Activated T-cell treated with anti-CD3 and anti-CD28 coated beads for 48 hours (primary cell): Measurements from ENCODE around the gene FARP1.
"Not testable (repeated sequence)": the region's sequence is repeated elsewhere in the genome, so short reads cannot be mapped to it uniquely, and the experiment has no call there.

Source experiments
- DNase-seq: peaks from one replicate; pipeline ENCODE4 v3.0.0-alpha.2; 2020; ENCODE audit warnings: low read depth

Gene FARP1

DNA sequence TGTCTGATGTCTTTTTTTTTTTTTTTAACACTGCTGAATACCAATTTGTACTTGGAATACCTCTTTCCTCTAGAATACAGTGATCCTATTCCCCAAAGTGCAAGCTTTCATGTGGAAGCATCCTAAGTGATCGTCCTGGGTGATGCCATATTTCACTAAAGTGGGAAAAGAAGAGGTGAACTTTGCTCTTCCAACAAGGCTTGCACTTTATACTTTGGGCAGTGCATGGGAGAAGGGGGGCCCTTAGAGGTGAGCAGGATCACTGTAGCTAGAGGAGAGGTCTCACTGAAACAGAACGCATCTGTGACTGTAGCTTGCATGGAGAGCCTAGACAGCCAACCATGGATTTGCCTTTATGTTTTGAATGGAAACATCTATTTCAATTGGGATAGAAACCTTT, 260.2 kb downstream of the FARP1 start:
- no peak for DNase-seq

DNA sequence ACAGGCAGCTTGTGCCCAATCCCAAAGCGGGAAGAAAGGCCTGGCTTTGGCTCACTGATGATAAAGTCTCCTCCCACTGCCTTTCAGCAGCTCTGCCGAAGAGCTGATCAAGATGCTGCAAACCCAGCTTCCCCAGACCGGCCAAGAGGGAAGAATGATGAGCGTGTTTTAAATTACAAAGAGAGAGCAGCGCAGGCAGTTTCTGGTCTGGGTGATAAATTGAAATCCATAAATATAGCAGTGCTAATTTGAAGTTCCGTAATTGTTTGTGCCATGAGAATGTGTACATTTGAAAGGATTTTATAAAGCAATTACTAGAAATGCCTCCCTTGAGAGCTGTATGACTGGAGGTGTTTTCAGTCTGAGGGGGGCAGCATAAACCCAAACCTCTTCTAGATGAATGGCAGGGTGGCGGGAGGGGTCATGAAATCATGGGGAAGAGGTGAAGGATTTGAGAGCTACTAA, 262.2 kb downstream of the FARP1 start:
- DNase-seq = no peak

DNA sequence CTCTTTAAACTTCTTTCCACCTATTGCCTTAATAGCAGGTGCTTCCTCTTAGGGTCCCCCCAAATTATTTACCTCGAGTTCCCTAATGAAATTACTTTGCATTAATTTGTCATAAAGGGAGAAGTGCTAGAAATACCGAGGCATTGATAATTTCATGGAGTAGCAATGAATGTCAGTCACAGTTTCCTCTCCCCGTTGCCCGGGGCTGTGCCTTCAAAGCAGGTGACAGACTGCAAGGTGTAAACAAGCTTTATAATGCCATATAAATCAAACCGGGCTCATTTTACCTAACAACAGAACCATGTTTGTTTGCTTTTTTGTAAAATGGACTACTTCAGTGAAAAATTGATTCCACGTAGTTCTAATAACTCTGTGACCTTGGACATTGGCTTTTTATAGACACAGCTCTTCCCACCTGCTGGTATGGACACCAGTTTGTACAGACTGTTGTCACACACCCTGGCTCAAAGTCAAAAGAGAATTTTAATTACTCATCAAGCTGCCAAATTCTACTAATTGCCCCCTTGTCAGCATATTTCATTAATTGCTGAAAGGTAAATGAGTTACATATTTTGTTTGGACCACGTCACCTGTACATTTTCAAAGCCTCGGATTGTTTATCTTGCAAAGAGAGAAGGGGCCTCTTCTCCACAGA, 262.9 kb downstream of the FARP1 start:
- no peak for DNase-seq

DNA sequence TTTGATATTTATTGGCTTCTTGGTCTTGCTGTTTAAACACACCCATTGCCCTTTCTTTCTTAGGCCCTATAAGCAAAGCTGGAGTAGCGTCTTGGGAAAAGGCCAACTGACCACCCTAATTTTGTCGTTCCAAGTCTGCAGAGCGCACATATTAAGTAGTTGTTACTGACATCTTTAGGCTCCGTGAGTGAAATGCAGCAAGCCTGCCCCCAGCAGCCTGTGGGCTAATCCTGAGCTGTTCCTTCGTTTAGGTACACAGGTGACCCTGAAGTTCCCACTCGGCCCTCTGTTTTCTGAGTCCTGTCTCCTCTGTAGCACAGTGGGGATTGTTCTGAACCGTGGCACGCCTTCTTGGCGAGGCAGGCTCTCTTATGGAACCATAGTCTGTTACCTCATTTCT, 263.5 kb downstream of the FARP1 start:
- DNase-seq = no peak

DNA sequence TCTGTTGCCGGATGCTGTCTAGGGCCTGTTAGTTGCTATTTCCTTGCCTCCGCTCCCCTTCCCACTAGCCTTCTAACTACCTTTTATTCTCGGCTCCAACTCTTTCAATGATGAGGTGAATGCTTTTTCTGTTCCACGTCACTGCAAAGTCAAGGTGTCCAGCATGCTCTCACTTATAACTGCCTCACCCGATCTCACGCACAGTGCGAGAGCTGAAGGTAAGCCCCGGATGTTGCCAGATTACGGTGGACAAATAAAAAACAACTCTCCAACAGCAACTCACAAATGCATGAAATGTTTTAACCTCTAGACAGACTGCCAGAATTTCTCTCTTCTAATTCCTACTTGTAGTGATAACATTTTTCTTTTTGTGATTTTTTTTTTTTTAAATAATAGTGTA, 264.1 kb downstream of the FARP1 start:
- no peak for DNase-seq

DNA sequence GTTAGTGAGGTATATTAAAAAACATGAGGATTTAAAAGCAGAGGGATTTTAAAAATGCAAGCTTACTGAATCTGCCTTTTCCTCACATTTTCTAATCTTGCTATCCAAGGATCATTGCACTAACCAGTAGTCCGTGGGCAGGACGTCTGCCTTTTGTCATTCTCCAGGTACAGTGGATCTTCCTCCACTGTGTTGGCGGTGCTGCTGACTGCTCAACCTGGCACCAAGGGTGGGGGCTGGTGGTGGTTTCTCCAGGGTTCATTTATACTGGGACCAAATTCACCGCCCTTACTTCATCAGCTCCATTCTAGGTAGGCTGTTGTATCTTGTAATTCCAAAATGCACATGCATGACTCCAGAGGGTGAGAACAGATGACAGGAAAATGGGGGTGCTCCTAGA, 264.7 kb downstream of the FARP1 start:
- DNase-seq = no peak

DNA sequence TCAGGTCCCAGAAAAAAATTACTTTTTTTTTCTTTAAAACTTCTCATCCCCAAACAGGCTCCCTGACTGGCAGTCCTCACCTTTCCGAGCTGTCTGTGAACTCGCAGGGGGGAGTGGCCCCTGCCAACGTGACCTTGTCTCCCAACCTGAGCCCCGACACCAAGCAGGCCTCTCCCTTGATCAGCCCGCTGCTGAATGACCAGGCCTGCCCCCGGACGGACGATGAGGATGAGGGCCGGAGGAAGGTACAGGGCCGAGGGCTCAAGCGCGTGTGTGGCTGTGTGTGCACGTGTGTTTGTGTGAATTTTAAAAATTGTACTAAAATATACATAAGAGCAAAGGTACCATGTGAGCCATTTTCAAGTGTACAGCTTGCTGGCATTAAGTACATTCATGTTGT, 266.4 kb downstream of the FARP1 start:
- no peak for DNase-seq

DNA sequence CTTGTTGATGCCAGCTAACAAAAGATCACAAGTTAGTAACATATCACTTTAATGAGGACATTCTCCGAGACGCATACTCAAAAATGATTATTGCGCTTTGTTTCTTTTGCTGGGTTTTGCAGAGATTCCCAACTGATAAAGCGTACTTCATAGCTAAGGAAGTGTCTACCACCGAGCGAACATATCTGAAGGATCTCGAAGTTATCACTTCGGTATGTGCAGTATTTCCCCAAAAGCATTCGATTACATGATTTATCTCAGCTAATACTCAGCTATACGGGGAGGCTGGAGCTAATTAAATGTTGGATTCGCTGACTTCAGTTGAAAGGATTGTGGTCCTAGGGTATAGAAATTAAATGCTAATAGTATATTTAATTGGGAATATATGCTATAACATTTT, 267.7 kb downstream of the FARP1 start:
- DNase-seq = no peak

DNA sequence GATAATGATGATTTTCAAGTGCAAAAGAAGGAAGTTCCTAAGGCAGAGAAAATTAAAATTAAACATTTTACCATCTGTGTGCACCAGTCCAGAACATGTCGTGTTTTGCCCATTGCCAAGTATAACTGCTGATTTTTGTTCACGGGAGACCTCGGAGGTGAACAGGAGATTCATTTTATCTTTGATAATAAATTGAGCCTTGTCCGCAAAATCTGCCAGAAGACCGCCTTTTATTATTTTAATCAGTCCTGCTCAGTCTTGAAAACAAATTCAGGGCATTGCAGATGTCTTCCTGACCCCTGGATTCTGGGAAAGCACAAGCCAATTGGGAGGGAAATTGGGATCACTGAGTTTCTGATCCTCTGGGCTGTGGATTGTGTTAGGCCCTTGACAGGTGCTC, 268.1 kb downstream of the FARP1 start:
- no peak for DNase-seq

DNA sequence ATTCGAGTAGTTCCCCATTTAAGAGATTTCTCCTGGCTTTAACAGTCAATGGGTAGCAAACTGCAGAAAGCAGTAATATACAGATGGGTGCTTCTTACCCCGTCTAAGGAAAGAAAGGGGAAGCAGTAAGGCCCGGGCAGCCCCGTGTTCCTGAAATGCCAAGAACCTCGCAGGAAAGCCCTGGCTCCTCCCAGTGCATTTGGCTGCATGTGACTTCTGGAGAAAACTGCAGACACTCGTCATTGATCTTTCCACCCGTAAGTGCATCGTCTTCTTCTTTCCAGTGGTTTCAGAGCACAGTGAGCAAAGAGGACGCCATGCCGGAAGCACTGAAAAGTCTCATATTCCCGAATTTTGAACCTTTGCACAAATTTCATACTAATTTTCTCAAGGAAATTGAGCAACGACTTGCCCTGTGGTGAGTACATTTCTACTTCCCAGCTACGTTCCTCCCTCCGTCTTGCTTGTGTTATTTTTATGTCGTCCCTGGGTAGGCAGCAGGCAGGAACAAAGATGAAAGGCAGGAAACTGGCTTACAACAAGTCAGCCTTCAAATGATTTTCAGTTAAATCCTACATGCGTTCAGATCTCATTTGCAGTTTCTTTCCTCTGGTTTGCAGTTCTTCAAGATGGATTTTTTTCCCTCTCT, 268.8 kb downstream of the FARP1 start:
- DNase-seq = no peak

DNA sequence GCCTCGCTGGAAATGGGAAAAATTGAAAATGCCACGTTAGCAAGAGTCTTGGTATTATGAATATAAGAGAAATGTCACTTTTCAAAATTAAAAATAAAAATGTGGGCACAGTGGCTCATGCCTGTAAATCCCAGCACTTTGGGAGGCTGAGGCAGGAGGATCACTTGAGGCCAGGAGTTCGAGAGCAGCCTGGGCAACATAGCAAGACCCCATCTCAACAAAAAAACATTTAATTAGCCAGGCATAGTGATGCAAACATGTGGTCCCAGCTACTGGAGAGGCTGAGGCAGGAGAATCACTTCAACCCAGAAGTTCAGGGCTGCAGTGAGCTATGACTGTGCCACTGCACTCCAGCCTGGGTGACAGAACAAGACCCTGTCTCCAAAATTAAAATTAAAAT, 270.4 kb downstream of the FARP1 start:
- DNase-seq = not testable (repeated sequence)

DNA sequence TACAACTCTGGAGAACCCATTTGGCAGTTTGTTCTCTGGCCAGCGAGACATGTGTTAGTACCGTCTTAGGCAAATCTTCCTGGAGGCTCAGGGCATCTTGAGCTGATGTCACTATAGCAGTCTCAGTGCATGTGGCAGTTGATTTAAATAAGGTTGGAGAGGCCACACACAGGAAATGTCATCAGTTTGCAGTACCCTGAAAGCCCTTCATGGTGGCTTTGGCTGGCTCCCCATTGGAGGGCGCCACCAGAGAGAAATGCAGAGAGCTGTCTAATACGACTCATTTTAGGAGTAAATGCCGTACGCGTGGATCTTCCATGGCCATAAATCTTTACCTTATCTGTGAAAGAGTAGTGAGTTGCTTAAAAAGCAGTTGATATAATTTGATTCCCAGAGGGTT, 270.9 kb downstream of the FARP1 start:
- DNase-seq = no peak

DNA sequence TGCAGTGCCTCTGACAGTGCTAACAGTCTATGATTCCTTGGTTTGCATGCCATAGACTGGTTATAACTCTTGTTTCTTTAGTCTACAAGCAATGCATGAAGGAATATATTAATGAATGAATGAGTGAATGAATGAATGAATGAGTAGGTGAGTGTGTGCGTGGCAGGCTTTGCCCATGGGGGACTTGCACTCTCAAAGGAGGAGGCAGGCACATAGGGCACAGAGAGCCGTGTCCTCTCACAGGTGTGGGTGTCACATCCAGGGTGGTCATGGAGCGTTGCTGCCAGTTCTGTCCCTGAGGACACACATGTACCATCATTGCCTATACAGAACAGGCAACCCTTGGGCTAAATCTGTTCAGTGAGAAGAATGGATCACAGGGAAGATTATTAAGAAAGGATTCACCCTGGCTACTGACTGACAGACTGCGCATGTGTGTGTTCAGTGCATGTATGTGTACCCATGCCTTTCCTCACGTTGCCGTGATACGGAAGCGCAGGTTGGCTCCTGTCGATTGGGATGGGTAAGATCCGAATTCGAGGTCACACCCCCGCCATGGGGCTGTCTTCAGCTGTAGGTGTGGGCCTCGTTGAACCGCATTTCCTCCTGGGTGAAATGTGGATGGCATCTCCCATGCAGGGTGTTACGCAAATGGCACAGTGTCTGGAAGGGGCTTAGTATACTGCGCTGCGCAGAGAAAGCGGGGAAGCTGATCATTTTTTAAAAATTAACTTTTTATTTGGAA, 272.6 kb downstream of the FARP1 start:
- no peak for DNase-seq

DNA sequence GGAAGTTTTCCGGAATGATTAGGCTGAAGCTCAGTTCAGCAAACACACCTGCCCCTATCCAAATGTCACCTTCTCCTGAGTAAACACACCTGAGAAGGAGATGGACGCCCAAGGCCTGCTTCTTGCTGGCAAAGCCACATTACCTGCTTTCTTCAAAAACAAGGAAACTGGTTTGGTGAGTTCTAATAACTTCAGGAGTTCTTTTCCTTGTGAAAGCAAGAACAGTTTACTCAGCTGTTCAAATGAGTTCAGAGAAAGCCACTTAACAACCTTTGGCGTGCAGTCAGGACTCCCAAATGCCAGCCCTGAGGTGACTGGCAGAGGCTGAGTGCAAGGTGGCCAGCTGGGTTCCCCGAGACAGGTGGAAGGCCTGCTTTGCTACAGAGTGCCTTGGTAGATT, 273.5 kb downstream of the FARP1 start:
- DNase-seq = no peak

DNA sequence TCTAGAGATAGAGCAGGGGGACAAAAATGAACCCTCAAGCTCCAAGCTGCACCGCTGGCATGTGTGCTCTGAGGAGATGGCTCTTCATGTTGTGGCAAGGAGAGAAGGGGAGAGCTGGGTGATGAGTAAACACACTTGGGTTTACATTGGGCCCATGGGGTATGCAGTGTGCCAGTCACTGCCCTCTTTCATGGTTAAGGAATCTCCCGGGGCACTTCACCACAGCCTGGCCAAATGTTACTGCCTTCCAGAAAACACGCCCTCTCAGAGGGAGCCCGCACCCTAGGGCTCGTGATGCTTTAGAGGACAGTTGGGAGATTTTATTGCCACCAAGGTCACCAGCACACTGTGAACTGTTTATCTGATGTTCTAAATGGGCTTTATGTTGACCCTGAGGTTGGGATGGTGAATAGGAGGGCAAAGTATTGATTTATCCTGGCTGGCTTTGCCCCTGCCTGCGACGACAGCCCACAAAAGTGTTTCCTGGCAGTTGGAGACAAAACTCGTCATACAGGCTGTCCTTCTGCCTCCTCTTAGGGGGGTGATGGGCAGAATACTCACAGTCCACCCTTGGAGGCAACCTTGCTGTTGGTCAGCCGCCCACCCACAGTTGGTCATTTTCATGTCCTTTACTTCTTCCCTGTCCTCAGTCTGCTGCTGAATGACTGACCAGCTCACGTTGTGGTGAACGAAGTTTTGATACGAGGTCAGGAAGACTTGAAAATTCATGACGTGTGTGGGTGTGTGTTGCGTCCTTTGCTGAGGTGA, 277.1 kb downstream of the FARP1 start:
- DNase-seq = no peak

DNA sequence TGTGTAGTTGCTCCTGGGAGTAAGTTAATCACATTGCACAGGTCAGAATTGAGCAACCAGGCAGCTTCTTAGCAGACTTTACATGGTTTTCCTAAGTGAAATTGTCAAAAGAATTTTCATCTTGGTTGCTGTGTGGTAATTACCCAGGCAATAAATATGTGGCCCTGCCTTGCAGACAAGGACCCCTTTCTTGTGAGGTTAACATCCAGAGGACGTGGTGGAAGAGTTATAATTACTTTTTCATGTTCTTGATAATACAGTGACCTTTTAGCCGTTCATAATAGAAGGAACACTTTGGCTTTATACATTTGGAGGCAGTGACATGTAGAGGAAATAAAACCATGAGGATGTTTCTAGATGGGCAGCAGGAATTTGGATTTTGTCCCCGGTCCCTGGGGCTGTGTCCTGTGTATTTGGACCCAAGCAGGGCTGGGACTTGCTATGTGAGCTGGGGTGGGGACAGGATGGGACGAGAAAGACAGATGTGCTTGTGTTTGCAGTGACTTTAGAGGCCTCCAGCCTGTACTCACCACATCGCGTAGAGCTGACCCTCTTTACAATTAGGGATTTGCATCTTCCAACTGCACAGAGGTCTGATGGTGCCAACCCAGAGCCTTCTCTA, 277.8 kb downstream of the FARP1 start:
- DNase-seq = no peak

DNA sequence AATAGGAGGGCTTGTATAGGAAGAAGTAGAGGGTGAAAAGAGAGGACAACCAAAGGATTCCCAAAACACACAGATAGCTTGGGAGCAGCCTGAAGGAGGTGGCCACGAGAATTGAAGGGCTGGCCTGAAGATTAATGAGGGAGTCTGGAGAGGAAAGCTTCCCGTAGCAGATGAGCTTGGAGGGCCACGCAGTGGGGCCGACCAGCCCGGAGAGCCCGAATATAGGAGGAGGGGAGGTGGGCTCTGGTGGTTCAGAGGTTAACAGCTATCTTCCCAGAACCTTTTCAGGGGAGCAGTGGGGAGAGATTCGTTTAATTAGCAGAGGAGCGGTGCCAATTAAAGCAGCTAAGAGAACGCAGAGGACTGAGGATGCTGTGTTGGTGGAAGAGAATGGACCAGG, 279.2 kb downstream of the FARP1 start:
- no peak for DNase-seq

DNA sequence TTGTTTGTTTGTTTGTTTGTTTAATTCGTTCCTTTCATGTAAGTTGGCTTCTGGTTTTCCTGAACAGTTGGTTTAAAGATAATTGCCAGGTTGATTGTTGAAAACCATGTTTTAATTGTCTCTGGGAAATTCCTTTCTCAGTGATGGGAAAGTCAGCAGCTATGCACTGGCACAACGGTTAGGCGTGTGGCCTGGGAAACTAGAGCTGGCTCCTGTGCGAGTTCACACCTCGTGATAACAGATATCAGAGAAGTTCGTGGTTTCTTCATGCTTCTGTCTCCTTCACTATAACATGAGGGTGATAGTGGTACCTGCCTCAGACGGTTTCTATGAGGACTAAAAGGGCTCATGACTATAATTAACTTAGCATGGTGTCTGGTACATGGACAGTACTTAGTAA, 280.5 kb downstream of the FARP1 start:
- DNase-seq = no peak

DNA sequence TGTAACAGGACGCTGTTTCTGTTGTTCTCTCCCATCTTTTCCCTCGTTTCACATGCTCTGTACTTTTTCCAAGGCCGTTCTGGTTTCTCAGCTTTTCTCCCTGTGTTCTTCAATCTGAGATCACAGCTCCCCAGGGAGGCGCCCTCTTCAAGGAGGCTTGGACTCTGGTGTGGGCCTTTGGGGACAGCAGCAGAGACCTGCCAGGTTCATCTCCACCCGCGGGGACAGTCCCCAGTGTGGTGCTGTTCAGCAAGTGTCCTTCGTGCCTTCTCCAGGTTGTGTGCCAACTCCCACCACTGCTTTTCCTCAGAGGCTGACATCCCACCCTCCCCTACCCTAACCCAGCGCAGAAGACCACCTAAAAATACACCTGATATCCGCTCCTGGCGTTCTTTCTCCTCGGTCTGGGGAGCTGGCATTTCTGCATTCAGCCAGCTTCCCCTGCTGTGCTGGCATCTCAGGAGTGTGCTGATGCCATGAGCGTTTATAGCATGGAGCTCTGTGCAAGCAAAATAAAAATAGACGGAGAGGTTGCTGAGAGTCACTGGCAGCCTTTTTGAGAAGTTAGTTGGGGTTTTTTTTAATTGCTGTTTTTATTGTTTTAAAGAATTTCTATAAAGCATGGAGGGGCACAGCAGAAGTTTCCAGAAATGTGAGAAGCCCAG, 284.6 kb downstream of the FARP1 start:
- no peak for DNase-seq

DNA sequence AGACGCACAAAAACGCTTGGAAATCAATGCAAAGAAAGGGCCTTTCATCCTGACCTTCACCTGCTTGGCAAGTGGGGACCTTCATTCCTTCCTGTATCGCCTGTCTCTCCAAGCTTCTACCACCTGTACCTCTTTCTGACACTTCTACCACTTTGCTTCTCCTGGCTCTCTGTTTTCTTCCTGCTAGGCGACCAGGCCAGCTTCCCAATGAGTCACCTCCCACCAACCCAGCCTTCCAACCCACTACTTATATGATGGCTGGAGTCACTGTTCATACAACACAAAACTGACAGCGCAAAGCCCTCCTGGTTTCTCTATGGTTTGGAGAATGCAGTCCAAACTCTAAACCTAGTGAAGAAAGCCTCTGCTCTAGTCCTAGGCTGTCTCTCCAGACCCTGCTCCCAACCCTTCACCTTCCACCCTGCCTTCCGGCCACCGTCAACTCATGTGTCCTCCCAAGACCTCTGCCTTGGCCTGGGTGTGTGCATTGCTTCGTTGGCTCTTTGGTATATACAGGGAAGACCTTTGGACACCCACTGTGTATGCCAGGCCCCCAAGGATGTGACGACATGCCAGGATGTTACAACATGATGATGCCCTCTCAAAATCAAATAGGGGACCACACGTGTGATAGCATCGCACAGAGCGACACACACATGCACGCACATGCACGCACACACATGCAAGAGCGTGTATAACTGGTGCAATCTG, 285.5 kb downstream of the FARP1 start:
- DNase-seq = no peak

DNA sequence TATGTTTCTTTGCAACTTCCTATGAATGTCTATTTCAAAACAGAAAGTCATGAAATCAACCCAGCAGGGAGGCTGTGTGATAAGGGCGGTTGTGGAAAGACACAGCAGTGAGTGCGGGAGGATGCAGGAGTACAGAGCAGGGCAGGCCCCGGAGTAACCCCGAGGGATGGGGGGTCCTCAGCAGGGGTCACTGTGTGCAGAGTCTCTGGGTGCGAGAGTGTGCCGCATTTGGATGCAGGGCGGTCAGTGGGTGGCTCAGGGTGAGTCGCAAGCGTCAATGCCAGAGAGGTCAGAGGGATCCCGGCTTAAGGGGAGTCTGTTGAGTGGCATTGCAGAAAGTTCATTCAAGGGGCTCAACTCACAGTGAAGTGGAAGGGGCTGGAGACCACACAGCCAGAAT, 286.2 kb downstream of the FARP1 start:
- no peak for DNase-seq
